Measurements from ENCODE around the gene ORC5. TPM values are rescaled to one million over a fixed set of nuclear protein-coding genes. Genes with fewer than 3 reads are reported as not detected.
"Not testable (repeated sequence)": the region's sequence is repeated elsewhere in the genome, so short reads cannot be mapped to it uniquely, and the experiment has no call there.

The ORC5 gene
- total RNA-seq = 22.6 and 23.7 TPM in 2 replicates

DNA sequence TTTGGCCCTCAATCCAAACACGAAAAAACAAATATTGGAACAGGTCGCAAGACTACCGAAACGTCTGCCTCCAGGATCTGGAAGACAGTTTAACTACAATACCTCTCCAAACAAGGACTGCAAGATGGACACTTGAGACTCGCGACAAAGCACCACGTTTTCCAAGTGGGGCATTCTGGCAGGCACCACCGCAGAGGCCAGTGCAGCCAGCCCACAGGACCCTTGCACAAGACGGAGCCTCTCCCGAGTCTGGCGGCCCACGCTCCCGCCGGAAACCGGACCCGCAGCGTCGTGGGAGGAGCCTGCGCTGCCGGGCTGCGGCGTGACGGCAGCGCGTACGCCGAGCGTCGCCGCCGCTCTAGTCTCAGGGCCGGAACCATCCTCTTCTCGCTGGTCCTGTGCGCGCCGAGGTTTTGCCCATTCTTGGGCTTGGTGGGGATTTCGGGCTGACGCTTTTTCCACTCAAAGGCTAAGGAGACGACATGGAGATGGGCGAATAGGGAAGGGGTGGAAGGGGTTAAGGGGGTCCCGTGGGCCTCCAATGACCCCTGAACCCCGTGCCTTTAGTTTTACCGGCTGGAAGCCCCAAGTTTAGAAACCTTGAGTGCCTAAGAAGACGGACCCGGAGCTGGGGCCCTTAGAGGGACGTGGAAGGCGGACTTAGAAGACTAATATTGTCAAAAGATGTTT, at the start of gene ORC5:
Gene ORC5 (minus strand): TSS at position 283 of the 690 bp plus-strand sequence. CDS start 109 bp downstream, at position 174.
- intact Hi-C loops (cut with micrococcal nuclease) = loop anchor here (1.0 to 10.0 kb wide), 9 partner anchors 737 to 1461 kb away; partner anchors contain the start of genes DNAJC2, FAM185A, NAPEPLD and PMPCB

DNA sequence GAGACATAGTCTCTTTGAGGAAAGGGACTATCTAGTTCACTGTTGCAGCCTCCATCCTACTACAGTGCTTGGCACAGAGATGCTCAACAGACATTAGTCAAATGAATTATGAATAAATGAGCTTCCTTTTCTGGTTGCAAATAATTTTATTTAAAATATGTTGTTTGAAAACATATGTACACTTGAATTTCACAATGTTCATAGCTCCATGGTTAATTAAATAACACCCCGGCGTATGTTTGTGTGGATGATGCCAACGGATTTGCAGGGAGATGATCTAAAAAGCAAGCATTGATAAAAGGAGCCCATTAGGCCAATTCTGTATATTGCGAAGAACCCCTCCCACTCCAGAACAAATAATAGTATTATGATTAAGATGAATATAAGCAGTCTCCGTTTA, 47.8 kb upstream of the ORC5 start:
- intact Hi-C loops (cut with micrococcal nuclease) = no loop called here

GRCh38 chr7:104255194-104255593, 47.4 kb upstream of the ORC5 start:
- intact Hi-C loops (cut with micrococcal nuclease) = no loop called here

GRCh38 chr7:104254696-104255095, 46.9 kb upstream of the ORC5 start:
- intact Hi-C loops (cut with micrococcal nuclease) = no loop called here

- intact Hi-C loops (cut with micrococcal nuclease) = no loop called here
Observed at GRCh38 chr7:104252409-104253134, 44.8 kb upstream of the ORC5 start.

DNA sequence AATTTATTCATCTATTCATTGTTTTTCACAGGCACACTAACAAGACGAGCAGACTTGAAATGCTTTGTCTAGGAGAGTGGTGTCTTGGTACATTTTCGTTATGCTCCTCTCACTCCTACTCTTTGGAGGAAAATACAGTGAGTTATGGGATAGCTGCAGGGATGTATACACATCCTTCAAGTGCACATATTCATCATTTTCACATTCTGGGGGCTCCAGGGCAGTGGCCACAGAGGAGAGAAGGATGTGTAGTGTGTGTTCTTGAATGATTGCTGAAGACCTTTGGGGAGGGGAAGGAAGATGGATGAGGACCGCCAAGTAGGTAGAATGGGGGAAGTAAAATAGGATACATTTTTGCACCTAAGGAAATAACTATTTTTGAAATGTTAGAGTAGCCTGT, 34.8 kb upstream of the ORC5 start:
- intact Hi-C loops (cut with micrococcal nuclease) = no loop called here

DNA sequence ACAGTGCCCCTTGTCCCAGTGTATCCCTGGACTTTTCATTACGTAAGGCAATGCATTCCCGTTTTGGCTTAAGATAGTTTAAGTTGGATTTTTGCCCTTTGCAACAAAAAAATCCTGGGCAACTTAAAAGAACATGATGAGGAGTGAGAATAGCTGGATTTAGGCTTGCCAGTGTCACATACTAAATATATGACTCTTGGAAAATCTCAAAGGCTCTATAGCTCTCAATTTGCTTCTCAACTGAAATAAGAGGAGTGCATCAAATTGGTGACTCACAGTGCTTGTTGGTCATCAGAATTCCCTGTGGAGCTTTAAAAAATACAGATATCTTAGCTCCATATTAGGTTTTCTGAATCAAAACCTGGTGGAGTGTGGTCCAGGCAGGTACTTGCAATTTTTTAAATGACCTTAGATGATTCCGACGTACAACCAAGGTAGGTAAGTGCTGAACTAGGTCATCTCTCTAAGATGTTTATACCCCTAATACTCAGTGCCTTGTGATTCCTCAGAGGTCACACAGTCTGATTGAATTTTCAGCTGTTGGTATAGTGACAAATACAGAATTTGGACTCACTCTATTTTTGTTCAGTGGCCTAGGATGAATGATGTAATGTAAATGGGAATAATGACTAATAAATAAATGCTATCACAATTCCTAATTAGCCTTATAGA, 33.9 kb upstream of the ORC5 start:
- intact Hi-C loops (cut with micrococcal nuclease) = no loop called here

DNA sequence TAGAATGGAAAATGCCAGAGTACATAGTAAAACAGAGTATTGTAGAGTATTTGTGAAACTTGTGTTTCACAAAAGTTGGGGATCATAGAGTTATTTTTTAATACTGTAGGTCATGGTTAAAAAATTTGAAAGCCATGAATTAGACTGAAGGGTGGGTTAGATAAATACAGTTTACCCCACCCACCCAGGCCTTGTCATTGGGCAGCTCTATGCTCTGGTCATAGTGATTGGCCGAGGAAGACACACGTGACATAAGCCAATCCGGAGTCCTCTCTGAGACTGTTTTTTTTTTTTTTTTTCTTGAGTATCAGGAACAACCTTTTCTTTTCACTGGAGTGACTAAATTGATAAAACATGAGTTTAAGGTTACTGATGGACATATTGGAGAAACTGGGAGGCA, 33.3 kb upstream of the ORC5 start:
- intact Hi-C loops (cut with micrococcal nuclease) = no loop called here

DNA sequence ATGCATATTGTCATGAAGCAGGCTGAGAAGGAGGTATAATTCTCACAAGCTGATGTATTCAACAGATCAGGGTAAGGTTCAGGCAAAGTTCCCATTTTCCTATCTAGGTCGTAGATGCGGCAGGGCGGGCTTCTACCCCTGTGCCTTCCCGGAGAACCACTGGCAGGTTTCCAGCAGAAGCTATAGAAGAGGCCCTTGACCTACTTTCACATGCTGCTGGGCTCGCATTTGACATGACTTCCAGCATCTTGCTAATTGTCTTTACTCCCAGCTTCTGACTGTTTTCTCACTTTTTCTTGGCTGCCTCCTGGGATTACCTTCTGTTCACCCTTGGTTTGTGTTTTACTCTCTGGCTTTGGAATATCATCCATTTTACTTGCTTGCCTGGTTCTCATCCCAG, 32.6 kb upstream of the ORC5 start:
- intact Hi-C loops (cut with micrococcal nuclease) = no loop called here

DNA sequence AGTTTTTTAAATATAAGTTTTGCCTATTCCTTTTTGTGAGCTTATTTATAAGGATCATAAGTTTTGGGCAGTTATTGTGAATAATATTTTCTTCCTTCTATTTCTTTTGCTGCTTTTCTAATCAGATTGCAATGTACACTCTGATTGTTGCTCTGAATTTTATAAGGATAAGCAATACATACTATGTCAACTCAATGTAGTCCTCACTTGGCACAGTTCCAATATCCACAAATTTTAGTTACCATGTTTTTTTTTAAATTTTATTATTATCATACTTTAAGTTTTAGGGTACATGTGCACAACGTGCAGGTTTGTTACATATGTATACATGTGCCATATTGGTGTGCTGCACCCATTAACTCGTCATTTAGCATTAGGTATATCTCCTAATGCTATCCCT, 27.2 kb upstream of the ORC5 start:
- intact Hi-C loops (cut with micrococcal nuclease) = not testable (repeated sequence)

DNA sequence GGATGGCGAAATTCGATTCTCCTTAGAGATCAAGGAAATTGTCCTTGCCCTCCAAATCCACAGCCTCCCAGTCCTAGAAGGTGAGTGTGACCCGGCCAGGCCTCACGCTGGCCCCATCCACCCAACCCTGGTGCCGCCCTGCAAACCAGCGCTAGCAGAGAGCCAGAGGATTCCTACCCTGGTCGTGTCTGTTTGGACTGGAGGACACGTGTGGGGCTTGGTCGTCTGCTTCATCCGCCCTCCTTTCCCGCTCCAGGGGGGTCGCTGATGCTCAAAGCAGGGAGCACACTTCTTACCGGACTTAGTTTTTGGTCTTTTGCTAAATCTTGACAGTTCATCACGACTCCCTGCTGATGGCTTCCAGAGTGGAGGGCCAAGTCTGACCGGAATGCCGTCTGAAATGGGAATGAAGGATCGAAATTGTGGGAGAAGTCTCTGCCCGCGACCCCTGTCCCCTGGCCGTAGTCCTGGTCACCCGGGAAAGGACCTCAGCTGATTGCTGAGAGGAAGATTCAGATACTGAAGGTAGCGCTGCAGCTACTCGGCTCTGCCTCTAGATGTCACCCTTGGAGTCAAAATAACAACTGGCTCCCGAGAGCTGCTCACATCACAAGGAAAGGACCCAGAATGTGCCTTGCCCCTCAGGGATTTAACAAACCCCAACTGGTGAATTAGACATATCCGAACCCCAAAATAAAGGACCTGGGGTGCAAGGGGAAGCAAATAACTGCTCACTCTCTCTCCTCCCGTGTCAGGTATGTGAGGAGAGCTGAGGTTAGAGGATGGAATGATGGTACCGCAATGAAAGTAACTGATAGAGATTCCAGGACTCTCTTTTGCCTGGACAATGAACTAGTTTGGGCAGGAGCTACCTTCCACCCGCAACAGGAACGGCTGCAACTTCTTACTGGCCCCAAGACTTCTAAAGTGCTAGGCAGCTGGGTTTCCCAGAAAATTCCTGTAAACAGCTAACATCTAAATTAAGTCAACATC, 23.5 kb upstream of the ORC5 start:
- intact Hi-C loops (cut with micrococcal nuclease) = loop anchor here (1.0 kb wide), 2 partner anchors 617 to 687 kb away; no protein-coding TSS in a partner anchor

DNA sequence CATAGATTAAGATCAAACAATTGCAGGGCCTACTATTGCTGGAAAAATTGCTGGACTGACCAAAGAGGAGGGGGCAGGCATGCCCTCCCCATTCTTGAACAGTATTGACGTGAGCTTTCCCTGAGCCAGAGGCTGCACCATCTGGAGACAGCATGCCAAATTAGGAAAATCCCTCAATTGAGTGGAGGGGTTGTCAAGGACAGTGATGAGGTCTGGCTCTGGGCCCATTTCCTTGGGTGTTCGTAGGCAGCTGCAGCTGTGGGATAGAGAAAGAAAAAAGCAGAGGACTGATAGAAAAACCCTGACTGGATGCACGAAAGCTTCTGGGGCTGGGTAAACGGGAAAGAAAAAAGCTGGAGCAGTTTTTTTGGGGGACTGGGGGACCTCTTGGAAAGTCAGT, 22.8 kb upstream of the ORC5 start:
- intact Hi-C loops (cut with micrococcal nuclease) = loop anchor here (1.0 kb wide), 2 partner anchors 618 to 688 kb away; no protein-coding TSS in a partner anchor

DNA sequence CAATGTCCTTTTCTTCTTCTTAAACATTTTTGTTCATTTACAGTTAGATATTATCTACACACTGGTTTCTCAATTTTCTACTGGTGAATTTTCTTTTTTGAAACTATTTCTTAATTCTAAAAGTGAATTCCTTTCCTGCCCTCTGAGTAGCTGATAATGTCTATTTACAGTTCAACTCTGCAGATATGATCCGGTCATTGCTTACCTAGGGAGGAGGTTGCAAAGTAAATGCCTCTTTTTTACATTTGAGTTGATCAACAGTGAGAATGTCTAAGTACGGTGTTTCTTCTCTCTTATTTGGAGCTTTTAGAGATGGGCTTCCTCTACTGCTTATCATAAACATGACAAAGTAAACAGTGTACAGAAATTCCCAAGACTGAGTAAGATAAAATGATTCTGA, 20.6 kb upstream of the ORC5 start:
- intact Hi-C loops (cut with micrococcal nuclease) = no loop called here

DNA sequence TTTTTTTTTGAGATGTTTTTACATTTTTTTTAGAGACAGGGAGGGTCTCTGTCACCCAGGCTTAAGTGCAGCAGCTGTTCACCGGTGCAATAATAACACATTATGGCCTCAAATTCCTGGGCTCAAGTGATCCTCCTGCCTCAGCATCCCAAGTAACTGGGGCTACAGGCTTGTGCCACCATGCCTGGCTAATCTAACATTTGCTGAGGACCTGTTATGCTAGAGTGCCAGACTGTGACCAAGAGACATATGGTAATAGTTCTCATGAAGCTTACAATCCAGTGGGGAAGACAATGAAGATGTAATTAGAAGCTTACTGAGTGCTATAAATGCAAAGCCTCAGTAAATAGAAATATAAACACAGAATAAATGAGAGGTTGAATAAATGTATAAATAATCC, 17.6 kb upstream of the ORC5 start:
- intact Hi-C loops (cut with micrococcal nuclease) = no loop called here

DNA sequence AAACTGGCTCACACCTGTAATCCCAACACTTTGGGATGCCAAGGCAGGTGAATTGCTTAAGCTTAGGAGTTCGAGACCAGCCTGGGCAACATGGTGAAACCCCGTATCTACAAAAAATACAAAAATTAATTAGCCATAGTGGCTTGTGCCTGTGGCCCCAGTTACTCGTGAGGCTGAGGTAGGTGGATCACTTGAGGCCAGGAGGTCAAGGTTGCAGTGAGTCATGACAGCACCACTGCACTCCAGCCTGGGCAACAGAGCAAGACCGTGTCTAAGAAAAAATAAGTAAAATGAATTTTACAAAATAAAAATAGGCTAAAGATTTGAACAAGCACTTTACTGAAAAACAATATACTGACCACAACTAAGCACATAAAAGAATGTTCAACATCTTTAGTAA, 9.8 kb upstream of the ORC5 start:
- intact Hi-C loops (cut with micrococcal nuclease) = no loop called here

- intact Hi-C loops (cut with micrococcal nuclease) = loop anchor here (5.0 to 10.0 kb wide), 5 partner anchors 773 to 1462 kb away; partner anchors contain the start of genes FAM185A, NAPEPLD and PMPCB
Observed at GRCh38 chr7:104209063-104209462, 1.2 kb upstream of the ORC5 start.

DNA sequence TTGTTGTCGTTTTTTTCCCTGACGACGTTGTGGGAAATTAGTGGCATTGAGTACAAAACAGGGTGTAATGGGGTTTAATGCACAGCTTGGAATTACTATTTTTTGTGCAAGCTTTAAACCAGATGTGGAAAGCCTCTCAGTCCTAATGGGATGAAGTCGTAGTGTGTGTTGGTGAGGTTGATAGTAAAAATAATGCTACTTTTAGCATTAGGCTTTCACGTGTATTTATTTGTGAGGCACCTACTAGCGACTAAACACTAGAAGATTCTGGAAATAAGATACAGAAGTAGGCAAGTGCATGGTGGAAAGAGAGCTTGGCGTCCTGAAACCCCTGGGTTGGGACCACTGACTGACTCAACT, 588 bp upstream of the ORC5 start:
- intact Hi-C loops (cut with micrococcal nuclease) = loop anchor here (1.0 to 10.0 kb wide), 7 partner anchors 737 to 1461 kb away; partner anchors contain the start of genes FAM185A, NAPEPLD, PMPCB and RINT1

DNA sequence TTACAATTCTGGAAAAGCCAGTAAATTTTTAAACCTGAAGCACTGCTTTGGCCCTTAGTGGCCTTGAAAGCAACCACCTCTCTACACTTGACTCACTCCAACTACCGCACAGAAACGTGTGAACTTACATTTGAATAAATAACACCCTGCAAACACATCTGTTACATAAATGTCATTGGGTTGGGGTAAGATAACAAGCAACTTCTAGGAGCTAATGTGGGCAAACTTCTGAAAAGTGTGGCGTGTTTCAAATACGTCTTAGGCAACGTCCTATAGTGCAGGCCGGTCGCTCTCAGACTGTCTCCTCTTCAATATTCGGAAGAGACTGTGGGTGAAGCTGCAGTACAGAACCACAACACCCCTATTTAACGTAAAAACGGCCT, 474 bp downstream of the ORC5 start:
- intact Hi-C loops (cut with micrococcal nuclease) = loop anchor here (1.0 to 10.0 kb wide), 7 partner anchors 775 to 1460 kb away; partner anchors contain the start of genes DNAJC2, FAM185A, NAPEPLD and PMPCB

- intact Hi-C loops (cut with micrococcal nuclease) = loop anchor here (1.0 to 10.0 kb wide), 7 partner anchors 775 to 1460 kb away; partner anchors contain the start of genes DNAJC2, FAM185A, NAPEPLD and PMPCB
Observed at GRCh38 chr7:104206841-104207240, 972 bp downstream of the ORC5 start.

DNA sequence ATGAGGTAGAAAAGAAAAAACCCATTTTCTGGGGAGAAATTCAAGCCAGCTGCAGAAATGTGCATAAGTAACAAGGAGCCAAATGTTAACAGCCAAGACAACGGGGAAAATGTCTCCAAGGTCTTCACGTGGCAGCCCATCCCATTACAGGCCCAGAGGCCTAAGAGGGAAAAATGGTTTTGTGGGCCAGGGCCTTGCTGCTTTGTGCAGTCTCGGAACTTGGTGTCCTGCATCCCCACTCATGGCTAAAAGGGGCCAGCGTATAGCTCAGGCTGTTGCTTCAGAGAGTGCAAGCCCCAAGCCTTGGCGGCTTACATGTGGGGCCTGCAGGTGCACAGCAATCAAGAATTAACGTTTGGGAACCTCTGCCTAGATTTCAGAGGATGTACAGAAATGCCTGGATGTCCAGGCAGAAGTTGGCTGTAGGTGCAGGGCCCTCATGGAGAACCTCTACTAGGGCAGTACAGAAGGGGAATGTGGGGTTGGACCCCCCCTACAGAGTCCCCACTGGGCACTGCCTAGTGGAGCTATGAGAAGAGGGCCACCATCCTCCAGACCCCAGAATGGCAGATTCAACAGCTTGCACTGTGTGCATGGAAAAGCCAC, 9.0 kb downstream of the ORC5 start:
- intact Hi-C loops (cut with micrococcal nuclease) = no loop called here

Measured in T-helper 1 cell treated with Interleukin-12 subunit alpha and Interleukin-12 subunit beta and Interleukin-4 antibody, amounts not matched to agents 30 ng/mL and 1 ng/mL, for 36 hours (primary cell).